ENCODE measurements around the gene CCDC77.

GRCh38 chr12:400828-401227 lies 616 bp upstream of the CCDC77 start:
- no peak for TF ChIP-seq TCF12 (IDR thresholded peaks at IDR 0.05; ENCODE audit: low read depth)
- no peak for TF ChIP-seq CEBPB (IDR thresholded peaks at IDR 0.05)
- TF ChIP-seq EP300 (IDR thresholded peaks at IDR 0.05; ENCODE audit: borderline replicate concordance): no peak
- no peak for TF ChIP-seq FOXM1 (IDR thresholded peaks at IDR 0.05; ENCODE audit: borderline replicate concordance, low read depth)
- no peak for TF ChIP-seq ZBTB7A (IDR thresholded peaks at IDR 0.05; ENCODE audit: low read depth)
- no peak for TF ChIP-seq TAF1 (IDR thresholded peaks at IDR 0.05; ENCODE audit: low read depth)
- TF ChIP-seq, protein P1, sequence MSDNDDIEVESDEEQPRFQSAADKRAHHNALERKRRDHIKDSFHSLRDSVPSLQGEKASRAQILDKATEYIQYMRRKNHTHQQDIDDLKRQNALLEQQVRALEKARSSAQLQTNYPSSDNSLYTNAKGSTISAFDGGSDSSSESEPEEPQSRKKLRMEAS (IDR thresholded peaks at IDR 0.05): no peak
- TF ChIP-seq USF1 (IDR thresholded peaks at IDR 0.05): no peak
- TF ChIP-seq CREB1 (IDR thresholded peaks at IDR 0.05; ENCODE audit: low read depth): no peak
- no peak for TF ChIP-seq REST (IDR thresholded peaks at IDR 0.05; ENCODE audit: low read depth)
- TF ChIP-seq YY1 (IDR thresholded peaks at IDR 0.05; ENCODE audit: low read depth): no peak
- no peak for TF ChIP-seq RAD21 (IDR thresholded peaks at IDR 0.05; ENCODE audit: low read depth)
